GM12878 (cell line): ENCODE measurements around the gene NAP1L4. TPM values are rescaled to one million over a fixed set of nuclear protein-coding genes. Genes with fewer than 3 reads are reported as not detected.

Experiments
- ATAC-seq: fragments of 200-7000 bp; cut with Tn5 transposase; 3 replicates; pipeline ENCODE4 v1.9.1; 2020; ENCODE audit warnings: mild to moderate bottlenecking, moderate library complexity
- BruUV-seq: library from RNA; stranded (reverse); fragments of 400-500 nt; replicated peaks from 2 replicates; lab custom pipeline; 2021; lab: Mats Ljungman, UMichigan
- CTCF ChIA-PET: fragments of 300-600 bp; sonication (Branson Sonifier 250); formaldehyde crosslinking; extraction: SDS; loops from one replicate; lab custom pipeline; 2021; ENCODE audit warnings: inconsistent platforms; lab: Yijun Ruan, JAX
- POLR2A ChIA-PET: fragments of 350-600 bp; formaldehyde crosslinking; extraction: SDS; loops from one replicate; lab custom pipeline; 2021; ENCODE audit warnings: inconsistent platforms; lab: Charles Lee
- RAD21 ChIA-PET: fragments of 300-600 bp; sonication (Branson Sonifier 250); formaldehyde crosslinking; loops from one replicate; lab custom pipeline; 2023; ENCODE audit warnings: antibody characterized with exemption; ENCODE audit not compliant: unreplicated experiment; lab: Charles Lee
- SMC1A ChIA-PET: fragments of 300-600 bp; sonication (Branson Sonifier 250); formaldehyde crosslinking; loops from one replicate; lab custom pipeline; 2023; ENCODE audit not compliant: unreplicated experiment, uncharacterized antibody; lab: Charles Lee
- DNase-seq: peaks from one replicate; pipeline ENCODE4 v3.0.0-alpha.2; 2011; ENCODE audit warnings: low read depth, low spot score
- FAIRE-seq: peaks from 3 replicates; lab custom pipeline; 2011; peaks lifted over from hg19 to GRCh38; lab: Jason Lieb, UNC
- H2AFZ ChIP-seq: 2 replicates; pipeline ENCODE4 v1.6.0; 2011; ENCODE audit warnings: low read depth, low read length, control low read depth; ENCODE audit not compliant: control insufficient read depth
- H3K27ac ChIP-seq: 2 replicates; pipeline ENCODE4 v1.5.1; 2011; ENCODE audit warnings: control low read depth; ENCODE audit not compliant: control insufficient read depth, insufficient read depth
- H3K27me3 ChIP-seq, 2 experiments: replicated peaks in 1 of 2; 2 replicates each; pipeline versions ENCODE4 v1.6.0 to v1.6.1; 2011; ENCODE audit warnings: low read length in 1 of 2; ENCODE audit not compliant: control insufficient read depth in 2 of 2, insufficient read depth in 2 of 2
- H3K36me3 ChIP-seq, 2 experiments: 2 replicates each; pipeline ENCODE4 v1.5.1; 2011; ENCODE audit warnings: low read length in 1 of 2; ENCODE audit not compliant: control insufficient read depth in 2 of 2, insufficient read depth in 2 of 2
- H3K4me1 ChIP-seq: 2 replicates; pipeline ENCODE4 v1.6.1; 2011; ENCODE audit warnings: mild to moderate bottlenecking, low read length, moderate library complexity, mixed read lengths; ENCODE audit not compliant: control insufficient read depth, insufficient read depth
- H3K4me2 ChIP-seq: 2 replicates; pipeline ENCODE4 v1.6.0; 2011; ENCODE audit warnings: control low read depth; ENCODE audit not compliant: control insufficient read depth, insufficient read depth
- H3K4me3 ChIP-seq: fragments of 200-600 bp; sonication (generic); 2 replicates; pipeline ENCODE4 v1.5.1; 2016
- H3K79me2 ChIP-seq: 2 replicates; pipeline ENCODE4 v1.6.0; 2011; ENCODE audit warnings: low read length; ENCODE audit not compliant: control insufficient read depth, insufficient read depth
- H3K9ac ChIP-seq: 2 replicates; pipeline ENCODE4 v1.8.0; 2011; ENCODE audit warnings: low read length, control low read depth, mixed read lengths; ENCODE audit not compliant: control insufficient read depth, insufficient read depth
- H3K9me3 ChIP-seq: replicated peaks from 3 replicates; pipeline ENCODE4 v1.5.1; 2011; ENCODE audit warnings: mild to moderate bottlenecking, low read length; ENCODE audit not compliant: control insufficient read depth, insufficient read depth
- H4K20me1 ChIP-seq: 2 replicates; pipeline ENCODE4 v1.6.0; 2011; ENCODE audit not compliant: control insufficient read depth, insufficient read depth
- EP300 ChIP-seq, 2 experiments: fragments of 150-350 bp in 1 of 2; IDR thresholded peaks; 2 replicates each; pipeline ENCODE4 v1.6.1; 2011 to 2012; ENCODE audit warnings: low read depth in 2 of 2, low read length in 2 of 2, borderline replicate concordance in 1 of 2, improper control_type of control experiment in 1 of 2, inconsistent platforms in 1 of 2; ENCODE audit not compliant: control insufficient read depth in 1 of 2
- NR2C1 ChIP-seq: fragments of 450-650 bp; IDR thresholded peaks from 2 replicates; pipeline ENCODE4 v1.6.1; 2017; ENCODE audit warnings: antibody characterized with exemption, mild to moderate bottlenecking, moderate library complexity
- POU2F2 ChIP-seq: IDR thresholded peaks from 3 replicates; pipeline ENCODE4 v1.6.1; 2011; ENCODE audit warnings: low read depth, mild to moderate bottlenecking, low read length, borderline replicate concordance
- SMAD1 ChIP-seq: fragments of 450-650 bp; IDR thresholded peaks from 2 replicates; pipeline ENCODE4 v1.6.1; 2018; ENCODE audit warnings: mild to moderate bottlenecking, low read depth; ENCODE audit not compliant: partially characterized antibody
- TCF7 ChIP-seq: IDR thresholded peaks from 2 replicates; pipeline ENCODE4 v1.6.1; 2014; ENCODE audit warnings: antibody characterized with exemption, borderline replicate concordance
- ZNF207 ChIP-seq: fragments of 450-650 bp; IDR thresholded peaks from 2 replicates; pipeline ENCODE4 v1.6.1; 2014; ENCODE audit warnings: antibody characterized with exemption, mild to moderate bottlenecking, borderline replicate concordance
- ZNF384 ChIP-seq: IDR thresholded peaks from 2 replicates; pipeline ENCODE4 v1.6.1; 2012; ENCODE audit warnings: low read depth, mild to moderate bottlenecking, low read length, improper control_type of control experiment, borderline replicate concordance
- ZNF592 ChIP-seq: fragments of 450-650 bp; IDR thresholded peaks from 2 replicates; pipeline ENCODE4 v1.6.1; 2017; ENCODE audit warnings: mild to moderate bottlenecking, moderate library complexity
- ZZZ3 ChIP-seq: IDR thresholded peaks from 2 replicates; pipeline ENCODE4 v1.6.1; 2011; ENCODE audit warnings: low read depth; ENCODE audit not compliant: control insufficient read depth, insufficient read length
- WGBS: methylation state at CpG from one replicate; pipeline ENCODE4 v1.1.6; 2016; ENCODE audit warnings: low lambda C conversion rate; ENCODE audit not compliant: insufficient replicate concordance, insufficient coverage; ENCODE audit errors: missing lambda C conversion rate; 5-methylcytosine and 5-hydroxymethylcytosine counted together
- in situ Hi-C: fragments of 300-500 bp; cut with MboI; formaldehyde crosslinking; loops from 9 replicates; pipeline ENCODE4 v1.14.3; 2018; ENCODE audit warnings: mixed read lengths
- intact Hi-C: fragments of 100-400 bp; cut with micrococcal nuclease; formaldehyde crosslinking; loops from one replicate; pipeline ENCODE4 v1.14.2; 2022; ENCODE audit not compliant: unreplicated experiment
- polyA plus RNA-seq, 11 experiments: library from polyadenylated mRNA; depleted of rRNA in 4 of 11; unstranded in 6 of 11; stranded (reverse) in 5 of 11; fragments of >200 nt; fragmentation: Nextera tagmentation in 4 of 11; fragmentation: Illumina TruSeq in 1 of 11; extraction: Ambion mirVana in 4 of 11; extraction: Trizol in 1 of 11; gene quantifications; 1 replicate in 1 of 11; 2 replicates in 10 of 11; pipeline versions ENCODE4 v1.2.1 to v1.2.3, GENCODE V29; 2011 to 2016; ENCODE audit warnings: inconsistent platforms in 2 of 11, missing spikeins in 2 of 11, low read depth in 1 of 11
- total RNA-seq, 4 experiments: library from RNA; depleted of rRNA in 3 of 4; stranded (reverse); fragments of >200 nt in 3 of 4; fragmentation: Illumina TruSeq in 1 of 4; extraction: Trizol in 1 of 4; gene quantifications; 2 replicates each; pipeline versions ENCODE4 v1.2.1 to v1.2.3, GENCODE V29; 2013 to 2021
- TF ChIP-seq, protein P1 (sequence below): IDR thresholded peaks from 2 replicates; pipeline ENCODE4 v1.6.1; 2011; ENCODE audit warnings: borderline replicate concordance, low read depth, mild to moderate bottlenecking, moderate library complexity, low read length; ENCODE audit not compliant: insufficient read depth, poor library complexity, severe bottlenecking
- TF ChIP-seq, protein P2 (sequence below): IDR thresholded peaks from 2 replicates; pipeline ENCODE4 v1.6.1; 2011; ENCODE audit warnings: borderline replicate concordance, low read depth, mild to moderate bottlenecking, moderate library complexity, mixed read lengths, low read length; ENCODE audit not compliant: insufficient read depth; ENCODE audit errors: extremely low read length
- TF ChIP-seq, protein P3 (sequence below): fragments of 450-650 bp; IDR thresholded peaks from 2 replicates; pipeline ENCODE4 v1.6.1; 2017; ENCODE audit warnings: low read depth, mild to moderate bottlenecking, moderate library complexity

Gene NAP1L4
- total and polyA plus RNA-seq, 10 of the 15 experiments (the other 5 are each of a cell fraction or from before 2014, with no cell fraction given): 24.8 to 198 (median 114) TPM

DNA sequence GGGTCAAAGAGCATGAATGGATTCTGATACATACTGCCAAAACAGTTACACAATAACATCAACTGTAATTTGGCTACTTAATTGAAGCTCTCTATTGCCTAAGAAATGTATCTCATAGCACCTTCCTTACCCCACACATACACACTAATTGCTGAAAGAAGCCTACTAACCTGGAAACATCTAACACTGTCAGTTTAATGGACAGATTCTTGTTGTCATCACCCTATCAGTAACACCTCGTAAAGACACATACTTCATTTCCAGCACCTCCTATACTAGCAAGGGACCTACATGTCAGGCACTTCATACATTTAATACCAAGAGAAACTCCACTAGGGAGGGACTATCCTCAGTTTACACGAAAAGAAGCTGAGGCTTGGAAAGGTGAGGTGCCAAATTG, 9.9 kb downstream of the NAP1L4 start (continued):
- TF ChIP-seq ZNF592 (no peak), TCF7 (no peak), NR2C1 (no peak), SMAD1 (no peak)
- TF ChIP-seq, protein P1, sequence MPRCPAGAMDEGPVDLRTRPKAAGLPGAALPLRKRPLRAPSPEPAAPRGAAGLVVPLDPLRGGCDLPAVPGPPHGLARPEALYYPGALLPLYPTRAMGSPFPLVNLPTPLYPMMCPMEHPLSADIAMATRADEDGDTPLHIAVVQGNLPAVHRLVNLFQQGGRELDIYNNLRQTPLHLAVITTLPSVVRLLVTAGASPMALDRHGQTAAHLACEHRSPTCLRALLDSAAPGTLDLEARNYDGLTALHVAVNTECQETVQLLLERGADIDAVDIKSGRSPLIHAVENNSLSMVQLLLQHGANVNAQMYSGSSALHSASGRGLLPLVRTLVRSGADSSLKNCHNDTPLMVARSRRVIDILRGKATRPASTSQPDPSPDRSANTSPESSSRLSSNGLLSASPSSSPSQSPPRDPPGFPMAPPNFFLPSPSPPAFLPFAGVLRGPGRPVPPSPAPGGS: no peak

GRCh38 chr11:2981130-2981529, 11.0 kb downstream of the NAP1L4 start:
- in situ Hi-C loops: no loop called here
- no peaks in the 10 kb centered on the region for H3K27me3 ChIP-seq
- no peak overlapping the region for H3K4me2 ChIP-seq
- intact Hi-C loops: no loop called here
- no peaks in the 10 kb centered on the region for H3K9me3 ChIP-seq
- no peak overlapping the region for H3K4me3 ChIP-seq
- RAD21 ChIA-PET: no interaction called here
- SMC1A ChIA-PET: interaction anchor here (1.0 to 1.5 kb wide), 3 partner anchors 9 to 111 kb away, joined by 3 to 7 read pairs (median 5); no protein-coding TSS in a partner anchor
- H2AFZ ChIP-seq: no peak overlapping the region
- no TSS peak for BruUV-seq
- FAIRE-seq: no peak
- ATAC-seq: no peak
- no peak overlapping the region for H3K9ac ChIP-seq
- H3K27ac ChIP-seq: no peak overlapping the region
- no peaks in the 10 kb centered on the region for H4K20me1 ChIP-seq
- POLR2A ChIA-PET: interaction anchor here (0.7 to 1.2 kb wide), 4 partner anchors 9 to 759 kb away, joined by 3 to 4 read pairs (median 4); no protein-coding TSS in a partner anchor
- no peaks in the 10 kb centered on the region for H3K4me1 ChIP-seq
- H3K79me2 ChIP-seq: peaks cover 66% of the 10 kb centered on the region
- CTCF ChIA-PET: interaction anchor here (0.6 to 3.9 kb wide), 7 partner anchors 9 to 110 kb away, joined by 3 to 13 read pairs (median 3); no protein-coding TSS in a partner anchor
- WGBS: 95% methylated on average over 6 of the region's 8 CpGs
- no peak for TF ChIP-seq POU2F2
- no peak for TF ChIP-seq EP300 (IDR thresholded peaks at IDR 0.05; ENCODE audit: borderline replicate concordance in 1 of 2, control insufficient read depth in 1 of 2, low read depth in 2 of 2, low read length in 2 of 2)
- TF ChIP-seq, protein P2, sequence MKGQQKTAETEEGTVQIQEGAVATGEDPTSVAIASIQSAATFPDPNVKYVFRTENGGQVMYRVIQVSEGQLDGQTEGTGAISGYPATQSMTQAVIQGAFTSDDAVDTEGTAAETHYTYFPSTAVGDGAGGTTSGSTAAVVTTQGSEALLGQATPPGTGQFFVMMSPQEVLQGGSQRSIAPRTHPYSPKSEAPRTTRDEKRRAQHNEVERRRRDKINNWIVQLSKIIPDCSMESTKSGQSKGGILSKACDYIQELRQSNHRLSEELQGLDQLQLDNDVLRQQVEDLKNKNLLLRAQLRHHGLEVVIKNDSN: no peak
- TF ChIP-seq ZNF207: no peak
- TF ChIP-seq, protein P3, sequence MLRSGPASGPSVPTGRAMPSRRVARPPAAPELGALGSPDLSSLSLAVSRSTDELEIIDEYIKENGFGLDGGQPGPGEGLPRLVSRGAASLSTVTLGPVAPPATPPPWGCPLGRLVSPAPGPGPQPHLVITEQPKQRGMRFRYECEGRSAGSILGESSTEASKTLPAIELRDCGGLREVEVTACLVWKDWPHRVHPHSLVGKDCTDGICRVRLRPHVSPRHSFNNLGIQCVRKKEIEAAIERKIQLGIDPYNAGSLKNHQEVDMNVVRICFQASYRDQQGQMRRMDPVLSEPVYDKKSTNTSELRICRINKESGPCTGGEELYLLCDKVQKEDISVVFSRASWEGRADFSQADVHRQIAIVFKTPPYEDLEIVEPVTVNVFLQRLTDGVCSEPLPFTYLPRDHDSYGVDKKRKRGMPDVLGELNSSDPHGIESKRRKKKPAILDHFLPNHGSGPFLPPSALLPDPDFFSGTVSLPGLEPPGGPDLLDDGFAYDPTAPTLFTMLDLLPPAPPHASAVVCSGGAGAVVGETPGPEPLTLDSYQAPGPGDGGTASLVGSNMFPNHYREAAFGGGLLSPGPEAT: no peak
- TF ChIP-seq ZNF384: no peak
- TF ChIP-seq NR2C1: no peak
- no peak for TF ChIP-seq ZZZ3
- DNase-seq: no peak
- H3K36me3 ChIP-seq: peaks cover 6 to 15% of the 10 kb centered on the region in 2 experiments
